ENCODE measurements around the gene PFKFB2. TPM values are rescaled to one million over a fixed set of nuclear protein-coding genes. Genes with fewer than 3 reads are reported as not detected.

Gene PFKFB2
- total RNA-seq, 1 donor from 2014 or later = 107 TPM

DNA sequence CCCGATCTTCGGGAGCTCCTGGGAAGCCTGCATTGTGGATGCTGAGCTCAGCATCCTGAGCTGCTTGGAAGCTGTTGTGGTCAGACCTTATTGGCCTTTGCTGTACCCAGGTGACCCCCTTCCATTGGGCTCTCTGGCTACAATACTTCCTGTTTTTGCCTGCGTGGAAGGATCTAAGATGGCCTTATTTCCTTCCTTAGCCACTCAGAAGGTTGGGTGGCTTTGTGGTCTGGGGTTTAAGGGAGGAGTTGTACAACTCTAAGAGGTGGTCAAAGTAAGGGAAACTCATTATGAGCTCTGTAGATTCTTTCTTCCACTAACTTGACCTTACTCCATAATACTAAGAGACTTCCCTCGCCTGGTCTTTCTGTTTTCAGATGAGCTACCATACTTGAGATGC is 17.7 kb downstream of the PFKFB2 start:
- DNase-seq = no peak
- TF ChIP-seq, protein P1, sequence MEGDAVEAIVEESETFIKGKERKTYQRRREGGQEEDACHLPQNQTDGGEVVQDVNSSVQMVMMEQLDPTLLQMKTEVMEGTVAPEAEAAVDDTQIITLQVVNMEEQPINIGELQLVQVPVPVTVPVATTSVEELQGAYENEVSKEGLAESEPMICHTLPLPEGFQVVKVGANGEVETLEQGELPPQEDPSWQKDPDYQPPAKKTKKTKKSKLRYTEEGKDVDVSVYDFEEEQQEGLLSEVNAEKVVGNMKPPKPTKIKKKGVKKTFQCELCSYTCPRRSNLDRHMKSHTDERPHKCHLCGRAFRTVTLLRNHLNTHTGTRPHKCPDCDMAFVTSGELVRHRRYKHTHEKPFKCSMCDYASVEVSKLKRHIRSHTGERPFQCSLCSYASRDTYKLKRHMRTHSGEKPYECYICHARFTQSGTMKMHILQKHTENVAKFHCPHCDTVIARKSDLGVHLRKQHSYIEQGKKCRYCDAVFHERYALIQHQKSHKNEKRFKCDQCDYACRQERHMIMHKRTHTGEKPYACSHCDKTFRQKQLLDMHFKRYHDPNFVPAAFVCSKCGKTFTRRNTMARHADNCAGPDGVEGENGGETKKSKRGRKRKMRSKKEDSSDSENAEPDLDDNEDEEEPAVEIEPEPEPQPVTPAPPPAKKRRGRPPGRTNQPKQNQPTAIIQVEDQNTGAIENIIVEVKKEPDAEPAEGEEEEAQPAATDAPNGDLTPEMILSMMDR (IDR thresholded peaks at IDR 0.05; ENCODE audit: borderline replicate concordance) = no peak
- Histone ChIP-seq H3K36me3 (peaks cover 91% of the 10 kb centered on the region), H3K4me1 (peaks cover 87% of the 10 kb centered on the region), H3K4me3 (no peak overlapping the region), H3K9me3 (replicated peaks) (no peaks in the 10 kb centered on the region), H3K27ac (replicated peaks) (peak overlapping the region; percentile 82), H3K27me3 (ENCODE audit: low read depth) (no peaks in the 10 kb centered on the region)
- intact Hi-C loops (cut with micrococcal nuclease) = no loop called here

DNA sequence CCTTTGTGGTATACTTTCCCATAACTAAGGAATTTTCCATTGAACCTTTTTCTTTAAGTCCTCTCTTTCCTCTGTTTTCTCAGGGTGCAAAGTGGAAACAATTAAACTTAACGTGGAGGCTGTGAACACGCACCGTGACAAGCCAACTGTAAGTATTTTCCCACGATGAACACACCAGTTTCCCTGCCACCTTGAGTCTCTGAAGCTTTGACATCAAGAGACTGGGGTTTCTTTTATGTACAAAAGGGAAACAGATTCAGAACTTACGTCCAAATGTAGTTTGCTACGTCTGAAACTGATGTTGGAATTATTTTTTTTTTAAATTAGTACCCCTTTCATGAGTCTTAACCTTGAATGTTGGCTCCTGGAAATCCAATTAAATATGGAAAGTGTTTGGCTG is 18.4 kb downstream of the PFKFB2 start:
- TF ChIP-seq, protein P1 (IDR thresholded peaks at IDR 0.05; ENCODE audit: borderline replicate concordance) = no peak
- H3K27ac ChIP-seq (replicated peaks) = peak overlapping the region; percentile 82
- intact Hi-C loops (cut with micrococcal nuclease) = no loop called here
- H3K9me3 ChIP-seq (replicated peaks) = no peaks in the 10 kb centered on the region
- DNase-seq = no peak
- H3K36me3 ChIP-seq = peaks cover 85% of the 10 kb centered on the region
- H3K4me3 ChIP-seq = no peak overlapping the region
- no peaks in the 10 kb centered on the region for H3K27me3 ChIP-seq (ENCODE audit: low read depth)
- peaks cover 91% of the 10 kb centered on the region for H3K4me1 ChIP-seq

- DNase-seq = no peak
- H3K27me3 ChIP-seq (ENCODE audit: low read depth) = no peaks in the 10 kb centered on the region
- H3K4me1 ChIP-seq = peaks cover 96% of the 10 kb centered on the region
- H3K4me3 ChIP-seq = no peak overlapping the region
- H3K36me3 ChIP-seq = peaks cover 77% of the 10 kb centered on the region
- TF ChIP-seq, protein P1 (IDR thresholded peaks at IDR 0.05; ENCODE audit: borderline replicate concordance) = no peak
- intact Hi-C loops (cut with micrococcal nuclease) = no loop called here
- peak overlapping the region; percentile 82 for H3K27ac ChIP-seq (replicated peaks)
- no peaks in the 10 kb centered on the region for H3K9me3 ChIP-seq (replicated peaks)
Measured at GRCh38 chr1:207072233-207072632, 19.2 kb downstream of the PFKFB2 start.

DNA sequence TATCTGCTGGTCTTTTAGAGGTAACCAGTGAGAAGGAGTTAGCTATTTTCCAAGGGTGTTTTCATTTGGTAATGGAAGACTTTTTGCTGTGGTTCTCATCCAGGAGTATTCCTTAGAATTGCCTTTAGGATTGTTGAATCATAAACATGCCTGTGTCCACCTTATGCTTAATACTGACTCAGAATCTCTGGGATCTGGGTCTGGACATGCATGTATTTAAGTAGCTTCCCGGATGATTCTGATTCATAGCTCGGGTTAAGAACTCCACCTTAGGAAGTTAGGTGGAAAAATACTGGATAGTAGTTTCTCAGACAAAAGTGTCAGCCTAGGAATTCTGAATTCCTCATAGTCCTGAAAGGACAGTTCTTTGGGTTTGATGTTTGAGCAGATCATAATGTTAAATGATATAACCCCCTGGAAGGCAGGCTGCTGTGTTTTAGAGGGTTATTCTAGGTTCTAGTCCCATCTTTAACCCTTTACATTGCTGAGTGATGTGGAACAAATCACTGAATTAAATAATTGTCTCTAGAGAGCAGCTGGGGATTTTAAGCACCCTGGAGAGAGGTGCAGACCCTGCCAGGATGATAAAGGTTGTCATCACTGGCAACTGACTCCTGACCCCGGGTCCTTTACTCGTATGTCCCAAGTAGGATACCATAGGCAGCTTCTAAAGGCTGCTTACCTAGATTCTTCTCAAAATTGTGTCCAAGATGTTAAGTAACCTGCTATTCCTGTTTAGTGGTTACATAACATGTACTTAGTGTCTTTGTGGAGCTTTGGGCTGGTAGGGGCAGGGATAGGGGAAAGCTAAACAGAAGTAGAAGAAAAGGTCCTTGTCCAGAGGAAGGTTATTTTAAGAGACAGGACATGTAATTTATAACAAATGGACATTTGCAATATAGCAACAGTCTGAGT is 21.1 kb downstream of the PFKFB2 start:
- H3K4me3 ChIP-seq = peak overlapping the region; percentile 1
- H3K27ac ChIP-seq (replicated peaks) = peak overlapping the region; percentile 82
- intact Hi-C loops (cut with micrococcal nuclease) = no loop called here
- peaks cover 70% of the 10 kb centered on the region for H3K36me3 ChIP-seq
- no peak for DNase-seq
- TF ChIP-seq, protein P1 (IDR thresholded peaks at IDR 0.05; ENCODE audit: borderline replicate concordance) = no peak
- no peaks in the 10 kb centered on the region for H3K9me3 ChIP-seq (replicated peaks)
- H3K4me1 ChIP-seq = peaks cover 97% of the 10 kb centered on the region
- H3K27me3 ChIP-seq (ENCODE audit: low read depth) = no peaks in the 10 kb centered on the region

DNA sequence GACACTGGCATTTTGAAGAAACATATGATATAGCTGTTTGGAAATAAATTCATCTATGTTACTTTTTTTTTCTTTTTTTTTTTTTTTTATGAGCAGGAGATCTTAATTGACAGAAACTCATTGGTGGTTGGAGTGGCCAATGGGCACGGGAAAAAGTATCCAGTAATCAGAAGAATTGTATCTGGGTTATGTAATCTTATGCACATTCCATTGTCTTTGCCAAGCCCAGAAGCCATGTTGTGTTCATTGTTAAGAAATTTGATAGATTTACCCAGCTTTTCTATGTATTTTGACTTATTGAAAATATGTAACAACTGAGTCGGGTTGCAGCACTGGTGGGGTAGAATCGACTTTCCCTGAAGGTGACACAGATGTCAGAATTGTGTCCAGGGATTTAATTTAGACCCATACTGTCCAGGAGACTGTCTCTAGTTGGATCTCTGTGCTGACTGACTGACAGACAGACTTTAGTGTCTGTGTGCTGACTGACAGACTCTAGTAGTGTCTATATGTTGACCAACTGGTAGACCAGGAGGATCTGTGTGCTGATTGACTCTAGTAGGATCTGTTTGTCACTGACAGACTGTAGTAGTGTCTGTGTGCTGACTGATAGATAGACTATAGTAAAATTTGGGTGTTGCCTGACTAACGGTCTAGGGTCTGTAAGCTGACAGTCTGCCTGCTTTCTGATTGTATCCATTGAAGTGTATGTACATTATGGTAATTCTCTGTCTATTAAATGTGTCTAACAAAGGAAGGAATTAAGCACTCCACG is 23.3 kb downstream of the PFKFB2 start:
- H3K27ac ChIP-seq (replicated peaks) = peak overlapping the region; percentile 55
- peaks cover 61% of the 10 kb centered on the region for H3K36me3 ChIP-seq
- intact Hi-C loops (cut with micrococcal nuclease) = no loop called here
- TF ChIP-seq, protein P1 (IDR thresholded peaks at IDR 0.05; ENCODE audit: borderline replicate concordance) = no peak
- peaks cover 75% of the 10 kb centered on the region for H3K4me1 ChIP-seq
- H3K9me3 ChIP-seq (replicated peaks) = no peaks in the 10 kb centered on the region
- H3K27me3 ChIP-seq (ENCODE audit: low read depth) = no peaks in the 10 kb centered on the region
- peak overlapping the region; percentile 5 for H3K4me3 ChIP-seq
- no peak for DNase-seq

Data from left ventricle myocardium inferior (tissue), 1 donor.